Fibroblast of the aortic adventitia (primary cell): Measurements from ENCODE around the gene ACSS3. TPM values are rescaled to one million over a fixed set of nuclear protein-coding genes. Genes with fewer than 3 reads are reported as not detected.
"Not testable (repeated sequence)": the region's sequence is repeated elsewhere in the genome, so short reads cannot be mapped to it uniquely, and the experiment has no call there.

Experiments used
- DNase-seq: peaks from one replicate; pipeline ENCODE4 v3.0.0-alpha.2; 2010; ENCODE audit warnings: low read depth
- H3K4me3 ChIP-seq: 2 replicates; pipeline ENCODE4 v1.5.1; 2011; ENCODE audit warnings: low read depth, mild to moderate bottlenecking, control low read depth, low read length, moderate library complexity
- total RNA-seq: library from RNA; depleted of rRNA; stranded (reverse); fragments of >200 nt; gene quantifications from 2 replicates; pipeline ENCODE4 v1.2.3, GENCODE V29; 2012; ENCODE audit warnings: low replicate concordance
- TF ChIP-seq, protein P1 (sequence below): IDR thresholded peaks from 2 replicates; pipeline ENCODE4 v1.5.1; 2011; ENCODE audit warnings: mild to moderate bottlenecking, low read length, control low read depth, inconsistent platforms; ENCODE audit not compliant: insufficient read depth

ACSS3 gene
- total RNA-seq, 1 donor = 24.5 TPM

GRCh38 chr12:81206429-81206828 lies 128.6 kb downstream of the ACSS3 start:
- TF ChIP-seq, protein P1, sequence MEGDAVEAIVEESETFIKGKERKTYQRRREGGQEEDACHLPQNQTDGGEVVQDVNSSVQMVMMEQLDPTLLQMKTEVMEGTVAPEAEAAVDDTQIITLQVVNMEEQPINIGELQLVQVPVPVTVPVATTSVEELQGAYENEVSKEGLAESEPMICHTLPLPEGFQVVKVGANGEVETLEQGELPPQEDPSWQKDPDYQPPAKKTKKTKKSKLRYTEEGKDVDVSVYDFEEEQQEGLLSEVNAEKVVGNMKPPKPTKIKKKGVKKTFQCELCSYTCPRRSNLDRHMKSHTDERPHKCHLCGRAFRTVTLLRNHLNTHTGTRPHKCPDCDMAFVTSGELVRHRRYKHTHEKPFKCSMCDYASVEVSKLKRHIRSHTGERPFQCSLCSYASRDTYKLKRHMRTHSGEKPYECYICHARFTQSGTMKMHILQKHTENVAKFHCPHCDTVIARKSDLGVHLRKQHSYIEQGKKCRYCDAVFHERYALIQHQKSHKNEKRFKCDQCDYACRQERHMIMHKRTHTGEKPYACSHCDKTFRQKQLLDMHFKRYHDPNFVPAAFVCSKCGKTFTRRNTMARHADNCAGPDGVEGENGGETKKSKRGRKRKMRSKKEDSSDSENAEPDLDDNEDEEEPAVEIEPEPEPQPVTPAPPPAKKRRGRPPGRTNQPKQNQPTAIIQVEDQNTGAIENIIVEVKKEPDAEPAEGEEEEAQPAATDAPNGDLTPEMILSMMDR = no peak
- DNase-seq = no peak
- H3K4me3 ChIP-seq = no peak overlapping the region

GRCh38 chr12:81207173-81207572 lies 129.3 kb downstream of the ACSS3 start:
- TF ChIP-seq, protein P1 = no peak
- H3K4me3 ChIP-seq = no peak overlapping the region
- no peak for DNase-seq

GRCh38 chr12:81207664-81208063 lies 129.8 kb downstream of the ACSS3 start:
- TF ChIP-seq, protein P1 = no peak
- no peak for DNase-seq
- H3K4me3 ChIP-seq = no peak overlapping the region

DNA sequence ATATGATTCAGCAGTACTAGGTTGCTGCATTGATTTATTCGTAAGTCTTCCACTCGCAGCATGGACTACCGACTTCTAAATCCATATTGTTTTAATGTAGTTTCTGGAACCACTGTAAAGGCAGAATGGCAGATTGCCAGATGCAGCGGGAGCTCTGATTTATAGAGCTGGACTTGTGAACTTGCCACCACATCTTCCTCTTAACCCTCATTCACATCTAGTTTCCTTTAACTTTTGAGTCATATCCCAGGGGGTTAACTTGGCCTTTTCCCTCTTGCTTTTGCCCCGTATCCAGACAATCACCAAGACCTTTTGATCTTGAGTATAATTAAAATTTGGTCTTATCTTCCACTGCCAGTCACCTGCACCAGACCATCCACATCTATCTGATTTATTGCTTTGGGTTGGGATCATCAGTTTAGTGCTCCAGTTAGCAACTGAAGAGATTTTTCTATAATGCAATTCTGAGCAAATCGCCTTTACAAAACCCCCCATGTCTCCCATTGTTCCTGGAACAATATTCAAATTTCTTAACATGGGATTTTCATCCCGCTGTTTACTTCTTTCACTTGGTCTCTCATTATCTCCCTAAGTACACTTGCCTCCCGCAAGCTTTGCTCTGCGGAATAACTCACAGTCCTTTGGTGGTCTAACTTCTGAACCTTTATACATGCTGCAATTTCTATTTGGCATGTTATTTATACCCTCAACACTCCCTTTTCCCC lies 130.5 kb downstream of the ACSS3 start:
- TF ChIP-seq, protein P1 = no peak
- peak; percentile 10 for DNase-seq
- no peak overlapping the region for H3K4me3 ChIP-seq

DNA sequence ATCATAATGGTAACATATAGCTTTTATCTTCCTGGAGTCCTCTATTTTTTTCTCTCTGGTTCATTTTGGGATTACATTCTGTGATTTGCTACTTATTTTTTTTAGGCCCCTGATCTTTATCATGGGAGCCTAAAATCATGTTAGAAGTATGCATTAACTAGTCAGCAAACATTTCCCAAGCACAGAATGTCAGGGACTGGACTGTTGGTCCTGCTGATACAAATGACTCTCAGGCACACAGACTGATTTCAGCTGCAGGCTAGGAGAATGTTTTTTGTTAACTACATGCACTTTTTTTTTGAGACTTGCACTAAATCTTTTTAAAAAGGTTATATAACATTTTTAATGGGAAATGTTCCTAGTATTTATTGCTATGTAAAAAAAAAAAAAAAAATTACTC lies 131.1 kb downstream of the ACSS3 start:
- no peak overlapping the region for H3K4me3 ChIP-seq
- DNase-seq = peak; percentile 34
- TF ChIP-seq, protein P1 = no peak

- not testable (repeated sequence) for H3K4me3 ChIP-seq
- peak; percentile 71 for DNase-seq
These were observed 131.9 kb downstream of the ACSS3 start for GRCh38 chr12:81209772-81210225.

GRCh38 chr12:81211306-81211705 lies 133.4 kb downstream of the ACSS3 start:
- no peak overlapping the region for H3K4me3 ChIP-seq
- TF ChIP-seq, protein P1 = no peak
- DNase-seq = no peak
